ENCODE results near the gene KRT10. TPM values are rescaled to one million over a fixed set of nuclear protein-coding genes. Genes with fewer than 3 reads are reported as not detected.

Gene KRT10
- polyA plus RNA-seq, 1 of the 3 experiments (the other 2 are of a cell fraction) = 31.6 TPM

GRCh38 chr17:40843242-40843641 lies 20.8 kb upstream of the KRT10 start:
- WGBS (ENCODE audit: low lambda C conversion rate) = 53% methylated on average over 3 of the region's 3 CpGs
- Histone ChIP-seq H3K27ac (ENCODE audit: low read depth in 2 of 2, low read length in 1 of 2) (no peak overlapping the region), H3K36me3 (replicated peaks in 1 of 2; ENCODE audit: control insufficient read depth in 1 of 2, insufficient read depth in 2 of 2, low read length in 1 of 2) (no peaks in the 10 kb centered on the region), H3K79me2 (ENCODE audit: insufficient read depth) (no peaks in the 10 kb centered on the region), H3K4me2 (no peak overlapping the region), H2AFZ (ENCODE audit: low read depth) (no peak overlapping the region), H3K27me3 (ENCODE audit: insufficient read depth) (peaks cover 29% of the 10 kb centered on the region; the same call in 1 of the 2 replicates), H4K20me1 (ENCODE audit: insufficient read depth) (no peaks in the 10 kb centered on the region), H3K4me3 (ENCODE audit: low read depth in 2 of 2, low read length in 1 of 2) (no peak overlapping the region), H3F3A (replicated peaks; ENCODE audit: insufficient read depth) (no peaks in the 10 kb centered on the region), H3K4me1 (ENCODE audit: control insufficient read depth in 1 of 2, insufficient read depth in 2 of 2, low read depth in 1 of 2, low read length in 1 of 2) (no peaks in the 10 kb centered on the region), H3K9me2 (no peaks in the 10 kb centered on the region), H3K9ac (no peak overlapping the region), H3K9me3 (no peaks in the 10 kb centered on the region)
- TF ChIP-seq JUND (IDR thresholded peaks at IDR 0.05) (no peak), ZBTB33 (IDR thresholded peaks at IDR 0.05; ENCODE audit: borderline replicate concordance, low read depth) (no peak), USF2 (IDR thresholded peaks at IDR 0.05; ENCODE audit: borderline replicate concordance, low read depth, low read length) (no peak), SIN3A (IDR thresholded peaks at IDR 0.05; ENCODE audit: borderline replicate concordance, low read depth, low read length) (no peak), MAX (IDR thresholded peaks at IDR 0.05; ENCODE audit: low read depth) (no peak), ELF1 (IDR thresholded peaks at IDR 0.05) (no peak), RAD21 (IDR thresholded peaks at IDR 0.05; ENCODE audit: low read length) (no peak), NFIC (IDR thresholded peaks at IDR 0.05; ENCODE audit: borderline replicate concordance) (no peak), SMC3 (IDR thresholded peaks at IDR 0.05; ENCODE audit: low read depth, low read length) (no peak), FOXM1 (IDR thresholded peaks at IDR 0.05; ENCODE audit: low read depth) (no peak), PBX3 (IDR thresholded peaks at IDR 0.05) (no peak), FOXJ3 (CRISPR knock-in tag; IDR thresholded peaks at IDR 0.05) (no peak), USF1 (IDR thresholded peaks at IDR 0.05; ENCODE audit: borderline replicate concordance, low read depth) (no peak)
- DNase-seq = no peak
- POLR2A ChIA-PET = no interaction called here
- CTCF ChIA-PET = interaction anchor here (0.9 to 1.5 kb wide), 3 partner anchors 13 to 811 kb away, joined by 3 to 5 read pairs (median 5); no protein-coding TSS in a partner anchor

- Histone ChIP-seq H3K4me2 (no peak overlapping the region), H3K27ac (ENCODE audit: low read depth in 2 of 2, low read length in 1 of 2) (no peak overlapping the region)
- CTCF ChIA-PET = no interaction called here
- TF ChIP-seq FOSL2 (IDR thresholded peaks at IDR 0.05; ENCODE audit: borderline replicate concordance, low read depth) (no peak), ZBTB33 (IDR thresholded peaks at IDR 0.05; ENCODE audit: borderline replicate concordance, low read depth) (no peak), MAX (IDR thresholded peaks at IDR 0.05; ENCODE audit: low read depth) (no peak), NRF1 (IDR thresholded peaks at IDR 0.05; ENCODE audit: low read depth, low read length) (no peak), JUND (IDR thresholded peaks at IDR 0.05) (no peak), PBX3 (IDR thresholded peaks at IDR 0.05) (no peak), ELF1 (IDR thresholded peaks at IDR 0.05) (no peak), FOXM1 (IDR thresholded peaks at IDR 0.05; ENCODE audit: low read depth) (no peak), IRF3 (IDR thresholded peaks at IDR 0.05; ENCODE audit: low read depth, low read length) (no peak), CHD2 (IDR thresholded peaks at IDR 0.05; ENCODE audit: low read length, partially characterized antibody) (no peak)
Measured at GRCh38 chr17:40841246-40841645, 18.8 kb upstream of the KRT10 start.

More at GRCh38 chr17:40841246-40841645, 18.8 kb upstream of the KRT10 start:
- no peak for DNase-seq
- Histone ChIP-seq H3K4me1 (ENCODE audit: control insufficient read depth in 1 of 2, insufficient read depth in 2 of 2, low read depth in 1 of 2, low read length in 1 of 2) (no peaks in the 10 kb centered on the region), H3K79me2 (ENCODE audit: insufficient read depth) (no peaks in the 10 kb centered on the region), H3K36me3 (replicated peaks in 1 of 2; ENCODE audit: control insufficient read depth in 1 of 2, insufficient read depth in 2 of 2, low read length in 1 of 2) (no peaks in the 10 kb centered on the region), H3F3A (replicated peaks; ENCODE audit: insufficient read depth) (no peaks in the 10 kb centered on the region), H3K4me3 (ENCODE audit: low read depth in 2 of 2, low read length in 1 of 2) (no peak overlapping the region), H3K9me3 (no peaks in the 10 kb centered on the region), H2AFZ (ENCODE audit: low read depth) (no peak overlapping the region), H4K20me1 (ENCODE audit: insufficient read depth) (no peaks in the 10 kb centered on the region), H3K9me2 (no peaks in the 10 kb centered on the region), H3K9ac (no peak overlapping the region), H3K27me3 (ENCODE audit: insufficient read depth) (peaks cover 29% of the 10 kb centered on the region; the same call in 1 of the 2 replicates)
- WGBS (ENCODE audit: low lambda C conversion rate) = 25% methylated on average over 3 of the region's 3 CpGs
- POLR2A ChIA-PET = no interaction called here

All from SK-N-SH (cell line).